Tibial nerve (tissue), 4 donors: ENCODE measurements around the gene C14orf119.

Experiments used
- EP300 ChIP-seq, 2 donors: sonication (generic); formaldehyde crosslinking; IDR thresholded peaks; one replicate each; pipeline ENCODE4 v1.6.1; 2017; ENCODE audit warnings: antibody characterized with exemption in 2 of 2, mild to moderate bottlenecking in 1 of 2
- POLR2A ChIP-seq, 2 donors: fragments of 450-650 bp; IDR thresholded peaks; one replicate each; pipeline ENCODE4 v1.6.1; 2017; ENCODE audit warnings: antibody characterized with exemption in 2 of 2, mild to moderate bottlenecking in 2 of 2, moderate library complexity in 2 of 2
- TF ChIP-seq, protein P1 (sequence below), 5 experiments: fragments of 200-600 bp in 3 of 5; fragments of 450-650 bp in 2 of 5; sonication (generic) in 3 of 5; IDR thresholded peaks; one replicate each; pipeline ENCODE4 v1.5.1; 2016 to 2019; ENCODE audit warnings: antibody characterized with exemption in 5 of 5, mild to moderate bottlenecking in 3 of 5, moderate library complexity in 2 of 5

DNA sequence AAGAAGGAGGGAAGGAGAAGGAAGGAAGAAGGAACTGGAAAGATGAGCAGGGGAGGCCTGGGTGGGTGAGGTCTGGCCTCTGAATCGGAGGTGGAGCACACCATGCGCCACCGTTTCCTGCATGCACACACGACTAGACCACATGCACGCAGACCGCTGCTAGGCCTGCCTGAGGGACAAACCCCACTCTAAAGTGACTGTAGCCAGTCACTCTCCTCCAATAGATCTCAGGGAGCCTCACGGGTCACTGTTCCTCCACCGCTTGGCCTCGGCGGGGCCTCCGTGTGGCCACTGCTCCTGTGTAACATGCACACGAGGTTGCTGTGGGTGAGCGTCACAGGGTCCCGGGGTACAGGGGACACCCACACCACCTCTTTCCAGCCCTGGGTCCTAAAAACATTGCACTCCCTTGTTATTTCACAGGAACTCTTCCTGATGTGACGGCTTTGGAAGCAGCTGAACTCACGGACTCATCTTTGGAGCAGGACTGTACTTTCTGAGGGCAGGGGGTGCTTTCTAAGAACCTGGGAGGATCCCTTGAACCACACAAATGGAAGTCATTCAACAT is 41.3 kb downstream of the C14orf119 start:
- TF ChIP-seq, protein P1, sequence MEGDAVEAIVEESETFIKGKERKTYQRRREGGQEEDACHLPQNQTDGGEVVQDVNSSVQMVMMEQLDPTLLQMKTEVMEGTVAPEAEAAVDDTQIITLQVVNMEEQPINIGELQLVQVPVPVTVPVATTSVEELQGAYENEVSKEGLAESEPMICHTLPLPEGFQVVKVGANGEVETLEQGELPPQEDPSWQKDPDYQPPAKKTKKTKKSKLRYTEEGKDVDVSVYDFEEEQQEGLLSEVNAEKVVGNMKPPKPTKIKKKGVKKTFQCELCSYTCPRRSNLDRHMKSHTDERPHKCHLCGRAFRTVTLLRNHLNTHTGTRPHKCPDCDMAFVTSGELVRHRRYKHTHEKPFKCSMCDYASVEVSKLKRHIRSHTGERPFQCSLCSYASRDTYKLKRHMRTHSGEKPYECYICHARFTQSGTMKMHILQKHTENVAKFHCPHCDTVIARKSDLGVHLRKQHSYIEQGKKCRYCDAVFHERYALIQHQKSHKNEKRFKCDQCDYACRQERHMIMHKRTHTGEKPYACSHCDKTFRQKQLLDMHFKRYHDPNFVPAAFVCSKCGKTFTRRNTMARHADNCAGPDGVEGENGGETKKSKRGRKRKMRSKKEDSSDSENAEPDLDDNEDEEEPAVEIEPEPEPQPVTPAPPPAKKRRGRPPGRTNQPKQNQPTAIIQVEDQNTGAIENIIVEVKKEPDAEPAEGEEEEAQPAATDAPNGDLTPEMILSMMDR (IDR thresholded peaks at IDR 0.05): no peak
- no peak for TF ChIP-seq POLR2A (IDR thresholded peaks at IDR 0.05)
- TF ChIP-seq EP300 (IDR thresholded peaks at IDR 0.05): no peak
